Prostate gland (tissue), 2 donors: Measurements from ENCODE around the gene SLC15A2.

Experiments
- POLR2A ChIP-seq: fragments of 450-650 bp; IDR thresholded peaks from one replicate; pipeline ENCODE4 v1.6.1; 2016; ENCODE audit warnings: antibody characterized with exemption, mild to moderate bottlenecking
- POLR2AphosphoS5 ChIP-seq: sonication (generic); formaldehyde crosslinking; IDR thresholded peaks from one replicate; pipeline ENCODE4 v1.6.1; 2017; ENCODE audit warnings: antibody characterized with exemption
- TF ChIP-seq, protein P1 (sequence below), 4 experiments: fragments of 200-600 bp in 2 of 4; fragments of 450-650 bp in 2 of 4; sonication (generic) in 2 of 4; IDR thresholded peaks; 1 replicate in 3 of 4; 2 replicates in 1 of 4; pipeline ENCODE4 v1.5.1; 2016 to 2019; ENCODE audit warnings: antibody characterized with exemption in 4 of 4, mild to moderate bottlenecking in 2 of 4, moderate library complexity in 2 of 4

DNA sequence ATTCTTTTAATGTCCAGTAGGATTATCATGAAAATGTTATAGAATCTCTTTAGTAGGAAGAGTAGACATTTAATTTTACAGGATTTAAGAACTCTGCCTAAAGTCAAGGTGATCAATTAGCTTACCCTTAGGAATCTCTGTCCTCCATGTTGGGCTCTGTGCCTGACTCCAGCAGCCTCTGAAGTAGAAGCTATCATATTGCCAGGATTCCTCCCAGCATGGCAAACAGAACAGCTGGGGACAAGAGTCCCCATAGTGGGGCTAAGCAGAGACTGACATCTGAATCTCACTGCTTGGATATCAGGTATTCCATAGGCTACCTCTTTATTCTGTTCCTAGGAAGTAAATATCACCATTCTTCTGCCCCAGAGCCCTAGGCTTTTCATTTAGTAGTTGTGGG lies 1.5 kb downstream of the SLC15A2 start:
- TF ChIP-seq, protein P1, sequence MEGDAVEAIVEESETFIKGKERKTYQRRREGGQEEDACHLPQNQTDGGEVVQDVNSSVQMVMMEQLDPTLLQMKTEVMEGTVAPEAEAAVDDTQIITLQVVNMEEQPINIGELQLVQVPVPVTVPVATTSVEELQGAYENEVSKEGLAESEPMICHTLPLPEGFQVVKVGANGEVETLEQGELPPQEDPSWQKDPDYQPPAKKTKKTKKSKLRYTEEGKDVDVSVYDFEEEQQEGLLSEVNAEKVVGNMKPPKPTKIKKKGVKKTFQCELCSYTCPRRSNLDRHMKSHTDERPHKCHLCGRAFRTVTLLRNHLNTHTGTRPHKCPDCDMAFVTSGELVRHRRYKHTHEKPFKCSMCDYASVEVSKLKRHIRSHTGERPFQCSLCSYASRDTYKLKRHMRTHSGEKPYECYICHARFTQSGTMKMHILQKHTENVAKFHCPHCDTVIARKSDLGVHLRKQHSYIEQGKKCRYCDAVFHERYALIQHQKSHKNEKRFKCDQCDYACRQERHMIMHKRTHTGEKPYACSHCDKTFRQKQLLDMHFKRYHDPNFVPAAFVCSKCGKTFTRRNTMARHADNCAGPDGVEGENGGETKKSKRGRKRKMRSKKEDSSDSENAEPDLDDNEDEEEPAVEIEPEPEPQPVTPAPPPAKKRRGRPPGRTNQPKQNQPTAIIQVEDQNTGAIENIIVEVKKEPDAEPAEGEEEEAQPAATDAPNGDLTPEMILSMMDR (IDR thresholded peaks at IDR 0.05), result no peak
- TF ChIP-seq POLR2A (no peak), POLR2AphosphoS5 (no peak)
